H1 (cell line): ENCODE results near the gene KRTAP4-1. TPM values are rescaled to one million over a fixed set of nuclear protein-coding genes. Genes with fewer than 3 reads are reported as not detected.

Source experiments
- CBX5 ChIP-seq: fragments of 300-800, 300-1000 bp; sonication (generic); IDR thresholded peaks from 2 replicates; pipeline ENCODE4 v1.7.1; 2016; ENCODE audit warnings: antibody characterized with exemption, low read length, low read depth
- CHD2 ChIP-seq: IDR thresholded peaks from 2 replicates; pipeline ENCODE4 v1.6.1; 2012; ENCODE audit warnings: low read length, improper control_type of control experiment
- CHD7 ChIP-seq: fragments of 300-600 bp; sonication (generic); IDR thresholded peaks from 2 replicates; pipeline ENCODE4 v1.7.1; 2012; ENCODE audit warnings: low read length, moderate library complexity, mild to moderate bottlenecking, inconsistent platforms; ENCODE audit not compliant: insufficient replicate concordance
- MAFK ChIP-seq: IDR thresholded peaks from 2 replicates; pipeline ENCODE4 v1.6.1; 2012; ENCODE audit warnings: low read depth, mild to moderate bottlenecking, improper control_type of control experiment, low read length
- PHF8 ChIP-seq: fragments of 200-600 bp; sonication (generic); conservative IDR thresholded peaks from 2 replicates; pipeline ENCODE4 v1.7.1; 2012; ENCODE audit warnings: low read depth, mild to moderate bottlenecking, inconsistent platforms, low read length, moderate library complexity
- RFX5 ChIP-seq: IDR thresholded peaks from 2 replicates; pipeline ENCODE4 v1.6.1; 2011; ENCODE audit warnings: low read depth, low read length, improper control_type of control experiment, borderline replicate concordance
- SP2 ChIP-seq: IDR thresholded peaks from 2 replicates; pipeline ENCODE4 v1.6.1; 2012; ENCODE audit warnings: mild to moderate bottlenecking, low read length, inconsistent platforms
- polyA plus RNA-seq, 7 experiments: library from polyadenylated mRNA; depleted of rRNA in 3 of 7; stranded (reverse) in 5 of 7; unstranded in 2 of 7; fragments of >200 nt in 5 of 7; fragments of 200-250 nt in 2 of 7; gene quantifications; 1 replicate in 5 of 7; 2 replicates in 1 of 7; 4 replicates in 1 of 7; pipeline versions ENCODE4 v1.2.1 to v1.2.3, GENCODE V29; 2011 to 2013; ENCODE audit warnings: missing spikeins in 2 of 7, mixed read lengths in 2 of 7
- total RNA-seq: library from RNA; stranded (reverse); fragmentation: NEBNext Ultra II Directional; extraction: Animal tissue kit (Norgen Biotek cat#: 25700); gene quantifications from 2 replicates; pipeline ENCODE4 v1.2.1, GENCODE V29; 2021

KRTAP4-1 gene
- total and polyA plus RNA-seq, 2 of the 8 experiments (the other 6 are each of a cell fraction or from before 2014, with no cell fraction given), result not detected

GRCh38 chr17:41186872-41187271 lies 2.2 kb upstream of the KRTAP4-1 start (continued):
- no peak for TF ChIP-seq CHD7
- TF ChIP-seq MAFK, result no peak
- TF ChIP-seq SP2, result no peak
- TF ChIP-seq PHF8, result no peak
- no peak for TF ChIP-seq RFX5
- TF ChIP-seq CBX5, result no peak
- no peak for TF ChIP-seq CHD2
